Ishikawa (cell line): ENCODE data around the gene FGGY.

Experiments
- CEBPB ChIP-seq: IDR thresholded peaks from 2 replicates; pipeline ENCODE4 v1.6.1; 2012
- CREB1 ChIP-seq: IDR thresholded peaks from 2 replicates; pipeline ENCODE4 v1.6.1; 2012; ENCODE audit warnings: low read depth
- EGR1 ChIP-seq: IDR thresholded peaks from 2 replicates; pipeline ENCODE4 v1.6.1; 2012
- EP300 ChIP-seq: IDR thresholded peaks from 2 replicates; pipeline ENCODE4 v1.6.1; 2012; ENCODE audit warnings: borderline replicate concordance
- FOXM1 ChIP-seq: IDR thresholded peaks from 2 replicates; pipeline ENCODE4 v1.6.1; 2012; ENCODE audit warnings: low read depth, borderline replicate concordance
- MAX ChIP-seq: IDR thresholded peaks from 2 replicates; pipeline ENCODE4 v1.6.1; 2012
- NFIC ChIP-seq: IDR thresholded peaks from 2 replicates; pipeline ENCODE4 v1.6.1; 2012
- RAD21 ChIP-seq: IDR thresholded peaks from 2 replicates; pipeline ENCODE4 v1.6.1; 2012; ENCODE audit warnings: low read depth
- REST ChIP-seq: IDR thresholded peaks from 2 replicates; pipeline ENCODE4 v1.6.1; 2012; ENCODE audit warnings: low read depth, mild to moderate bottlenecking
- TAF1 ChIP-seq: IDR thresholded peaks from 2 replicates; pipeline ENCODE4 v1.6.1; 2012; ENCODE audit warnings: low read depth, mild to moderate bottlenecking
- TCF12 ChIP-seq: IDR thresholded peaks from 2 replicates; pipeline ENCODE4 v1.6.1; 2012; ENCODE audit warnings: low read depth
- TEAD4 ChIP-seq: IDR thresholded peaks from 2 replicates; pipeline ENCODE4 v1.6.1; 2012
- YY1 ChIP-seq: IDR thresholded peaks from 2 replicates; pipeline ENCODE4 v1.6.1; 2012; ENCODE audit warnings: low read depth
- ZBTB7A ChIP-seq: IDR thresholded peaks from 2 replicates; pipeline ENCODE4 v1.6.1; 2012; ENCODE audit warnings: low read depth
- TF ChIP-seq, protein P1 (sequence below): IDR thresholded peaks from 2 replicates; pipeline ENCODE4 v1.6.1; 2012

The FGGY gene

DNA sequence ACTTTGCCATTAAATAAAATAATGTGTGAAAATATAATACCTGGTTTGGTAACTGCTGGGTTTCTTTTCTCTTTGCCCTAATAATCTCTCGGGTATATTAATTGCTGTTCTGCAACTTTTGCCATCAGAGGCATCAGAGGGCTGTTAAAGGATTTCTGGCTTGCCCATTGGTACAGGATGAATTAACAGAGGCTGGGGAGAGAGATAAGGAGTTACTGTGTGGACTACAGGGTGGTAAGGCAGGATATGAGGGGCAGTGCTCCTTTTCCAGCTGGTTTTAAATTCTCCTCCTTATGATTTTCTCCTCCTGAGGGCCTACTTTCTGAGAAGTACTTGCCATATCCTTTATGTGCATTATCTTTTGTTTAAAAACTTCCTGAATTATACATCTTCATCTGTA, 48.3 kb downstream of the FGGY start:
- TF ChIP-seq RAD21 (no peak), FOXM1 (no peak), NFIC (no peak), TEAD4 (no peak), EGR1 (no peak), TAF1 (no peak), ZBTB7A (no peak), CEBPB (no peak), REST (no peak), CREB1 (no peak)
- TF ChIP-seq, protein P1, sequence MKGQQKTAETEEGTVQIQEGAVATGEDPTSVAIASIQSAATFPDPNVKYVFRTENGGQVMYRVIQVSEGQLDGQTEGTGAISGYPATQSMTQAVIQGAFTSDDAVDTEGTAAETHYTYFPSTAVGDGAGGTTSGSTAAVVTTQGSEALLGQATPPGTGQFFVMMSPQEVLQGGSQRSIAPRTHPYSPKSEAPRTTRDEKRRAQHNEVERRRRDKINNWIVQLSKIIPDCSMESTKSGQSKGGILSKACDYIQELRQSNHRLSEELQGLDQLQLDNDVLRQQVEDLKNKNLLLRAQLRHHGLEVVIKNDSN = no peak

DNA sequence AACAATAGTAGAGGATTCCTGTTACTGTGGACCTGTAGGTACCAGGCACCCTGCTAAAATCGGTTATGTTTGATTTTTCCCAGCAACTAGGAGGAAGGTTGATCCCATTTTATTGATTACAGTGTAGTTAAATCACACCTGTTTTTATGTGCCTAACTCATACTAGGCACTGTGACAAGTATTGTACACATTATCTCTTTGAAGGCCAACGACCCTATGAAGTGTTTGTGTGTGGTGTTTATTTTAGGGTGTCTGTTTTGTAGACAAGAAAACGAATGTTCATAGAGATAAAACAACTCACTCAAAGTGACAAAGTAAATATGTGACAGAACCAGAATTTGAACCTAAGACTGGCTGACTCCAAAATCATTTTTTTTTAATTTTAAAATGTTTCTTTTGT, 49.5 kb downstream of the FGGY start:
- TF ChIP-seq ZBTB7A (no peak), TCF12 (no peak), EGR1 (no peak), NFIC (no peak), CREB1 (no peak), TEAD4 (no peak), MAX (no peak), RAD21 (no peak), FOXM1 (no peak)
- TF ChIP-seq, protein P1 = no peak

DNA sequence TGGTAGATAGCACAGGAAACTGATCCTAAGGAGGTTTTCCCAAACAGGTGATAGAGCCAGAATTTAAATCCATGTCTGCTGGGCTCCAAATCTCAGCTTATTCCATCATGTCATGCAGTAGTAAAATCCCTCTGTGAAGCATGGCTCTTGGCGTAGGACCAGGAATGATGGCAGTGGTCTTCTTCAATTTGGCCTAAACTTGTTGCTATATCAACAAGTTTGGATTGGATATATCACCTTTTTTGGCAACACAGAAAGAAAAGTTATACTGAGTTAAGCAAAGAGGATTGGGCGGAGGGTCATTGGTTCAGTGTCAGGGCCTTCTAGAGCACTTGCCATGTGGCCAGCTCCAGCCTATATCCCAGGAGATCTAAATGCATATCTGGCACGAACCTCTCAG, 52.2 kb downstream of the FGGY start:
- TF ChIP-seq YY1 (no peak), TCF12 (no peak), TEAD4 (no peak), MAX (no peak), CREB1 (no peak), EGR1 (no peak), RAD21 (no peak), TAF1 (no peak), EP300 (no peak), REST (no peak), ZBTB7A (no peak)

DNA sequence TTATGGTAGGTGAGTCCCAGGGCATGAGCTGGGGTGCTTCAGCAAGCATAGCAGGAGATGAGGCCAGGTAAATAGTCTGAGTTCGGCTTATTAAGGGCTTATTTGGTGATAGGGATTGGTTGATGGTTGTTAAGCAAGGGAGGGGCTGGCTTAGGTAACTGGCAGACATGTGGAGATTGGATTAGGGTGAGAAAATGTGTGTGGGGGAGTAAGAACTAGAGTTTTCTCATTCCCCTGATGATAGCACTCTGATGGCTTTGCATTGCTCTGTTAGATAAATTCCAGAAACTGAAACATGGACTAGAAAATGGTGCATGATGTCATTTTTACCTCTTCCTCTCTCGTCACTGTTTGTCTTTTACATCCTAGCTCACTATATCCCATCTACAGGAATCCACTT, 53.6 kb downstream of the FGGY start:
- TF ChIP-seq ZBTB7A (no peak), EGR1 (no peak), YY1 (no peak)

- TF ChIP-seq EGR1 = no peak
- TF ChIP-seq CREB1 = no peak
- TF ChIP-seq TEAD4 = no peak
- no peak for TF ChIP-seq FOXM1
- no peak for TF ChIP-seq RAD21
- no peak for TF ChIP-seq TCF12
Observed at GRCh38 chr1:59352065-59352464, 55.2 kb downstream of the FGGY start.

GRCh38 chr1:59353453-59353852, 56.6 kb downstream of the FGGY start:
- TF ChIP-seq NFIC (no peak), RAD21 (no peak), YY1 (no peak), MAX (no peak), TAF1 (no peak), ZBTB7A (no peak), EGR1 (no peak), CEBPB (no peak), TEAD4 (no peak), TCF12 (no peak)

DNA sequence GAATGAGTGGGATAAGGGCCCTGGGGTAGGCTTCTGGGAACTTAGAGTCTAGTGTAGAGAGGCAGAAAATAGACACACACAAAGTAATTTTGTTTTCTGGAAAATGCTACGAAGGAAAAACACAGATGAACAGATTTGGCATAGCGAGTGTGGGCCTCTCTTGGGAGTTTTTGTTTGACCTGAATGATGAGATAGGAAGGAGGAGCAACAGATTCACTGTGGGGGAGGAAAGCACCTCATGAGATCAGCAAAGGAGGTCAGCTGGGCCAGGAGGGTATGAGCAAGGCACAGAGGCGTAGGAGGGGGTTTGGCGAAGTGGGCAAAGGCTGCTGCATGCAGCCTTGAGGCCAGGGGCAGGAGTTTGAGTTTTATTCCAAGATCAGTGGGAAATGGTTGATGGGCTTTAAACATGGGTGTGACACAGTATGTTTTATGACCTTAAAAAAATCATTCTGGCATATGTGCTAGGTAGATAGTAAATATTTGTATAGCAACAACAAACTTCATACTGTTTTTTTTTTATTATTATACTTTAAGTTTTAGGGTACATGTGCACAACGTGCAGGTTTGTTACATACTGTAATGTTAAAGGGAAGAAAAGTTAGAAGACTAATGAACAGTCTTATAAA, 57.9 kb downstream of the FGGY start:
- no peak for TF ChIP-seq RAD21
- no peak for TF ChIP-seq TCF12
